Spleen (tissue), 11 donors: ENCODE measurements around the gene PLAGL1. TPM values are rescaled to one million over a fixed set of nuclear protein-coding genes. Genes with fewer than 3 reads are reported as not detected.

Source experiments
- DNase-seq: peaks from one replicate; pipeline ENCODE4 v3.0.0-alpha.2; 2020
- H3K27ac ChIP-seq, 8 donors: fragments of 200-600 bp; sonication (generic) in 7 of 8; 1 replicate in 4 of 8; 2 replicates in 4 of 8; pipeline versions ENCODE4 v1.5.0 to v1.8.0; 2016 to 2021; ENCODE audit warnings: inconsistent platforms in 4 of 8, mild to moderate bottlenecking in 4 of 8, moderate library complexity in 1 of 8
- H3K27me3 ChIP-seq, 7 donors: fragments of 200-600 bp; sonication (generic) in 6 of 7; replicated peaks in 1 of 7; 1 replicate in 4 of 7; 2 replicates in 3 of 7; pipeline versions ENCODE4 v1.5.0 to v1.8.0; 2016 to 2021; ENCODE audit warnings: inconsistent platforms in 3 of 7, mild to moderate bottlenecking in 1 of 7
- H3K36me3 ChIP-seq, 6 donors: fragments of 200-600 bp; sonication (generic) in 5 of 6; 1 replicate in 4 of 6; 2 replicates in 2 of 6; pipeline versions ENCODE4 v1.5.0 to v1.8.0; 2016 to 2021; ENCODE audit warnings: inconsistent platforms in 2 of 6
- H3K4me1 ChIP-seq, 6 donors: fragments of 200-600 bp; sonication (generic) in 5 of 6; 1 replicate in 3 of 6; 2 replicates in 3 of 6; pipeline versions ENCODE4 v1.5.0 to v1.8.0; 2016 to 2021; ENCODE audit warnings: inconsistent platforms in 3 of 6
- H3K4me3 ChIP-seq, 8 donors: fragments of 200-600 bp; sonication (generic) in 7 of 8; 1 replicate in 4 of 8; 2 replicates in 4 of 8; pipeline versions ENCODE4 v1.5.0 to v1.8.0; 2016 to 2021; ENCODE audit warnings: inconsistent platforms in 4 of 8, mild to moderate bottlenecking in 4 of 8, moderate library complexity in 2 of 8
- H3K9me3 ChIP-seq, 8 donors: fragments of 200-600 bp; sonication (generic) in 7 of 8; 1 replicate in 4 of 8; 2 replicates in 4 of 8; pipeline versions ENCODE4 v1.5.0 to v1.8.0; 2016 to 2021; ENCODE audit warnings: inconsistent platforms in 4 of 8
- CTCF ChIP-seq, 11 experiments: fragments of 200-600 bp in 7 of 11; fragments of 450-650 bp in 4 of 11; sonication (generic) in 4 of 11; IDR thresholded peaks in 8 of 11; conservative IDR thresholded peaks in 3 of 11; 1 replicate in 7 of 11; 2 replicates in 4 of 11; pipeline versions ENCODE4 v1.4.0 to v1.8.0; 2016 to 2021; ENCODE audit warnings: antibody characterized with exemption in 11 of 11, inconsistent platforms in 4 of 11, mild to moderate bottlenecking in 1 of 11
- POLR2A ChIP-seq, 3 donors: fragments of 450-650 bp; IDR thresholded peaks; one replicate each; pipeline ENCODE4 v1.5.1; 2017; ENCODE audit warnings: antibody characterized with exemption in 3 of 3, mild to moderate bottlenecking in 1 of 3
- POLR2AphosphoS5 ChIP-seq, 3 donors: sonication (generic); formaldehyde crosslinking; IDR thresholded peaks; one replicate each; pipeline ENCODE4 v1.5.1; 2017; ENCODE audit warnings: antibody characterized with exemption in 3 of 3
- WGBS, 5 donors: extraction: QIAGEN DNeasy Blood & Tissue Kit in 3 of 5; methylation state at CpG; one replicate each; pipeline versions ENCODE4 v1.1.5 to v1.1.7; 2013 to 2018; 5-methylcytosine and 5-hydroxymethylcytosine counted together
- intact Hi-C: fragments of 100-400 bp; cut with DNase I; formaldehyde crosslinking; loops from one replicate; pipeline ENCODE4 v1.15.0; 2023; ENCODE audit warnings: low total_unique reads
- polyA plus RNA-seq, 3 donors: library from polyadenylated mRNA; stranded (reverse); fragments of 200-250 nt; gene quantifications; one replicate each; pipeline ENCODE4 v1.2.1, GENCODE V29; 2013
- total RNA-seq, 7 donors: library from RNA; depleted of rRNA in 3 of 7; stranded (reverse); fragments of >200 nt in 3 of 7; fragmentation: NEBNext Ultra II Directional in 4 of 7; extraction: Animal tissue kit (Norgen Biotek cat#: 25700) in 4 of 7; gene quantifications; one replicate each; pipeline versions ENCODE4 v1.1.0 to v1.2.1, GENCODE V29; 2016 to 2021
- donor health status: healthy with polysubstance abuse.
- donor health status: DM: no; HTN: no; CAD: no; lungs with moderate emphysema.
- donor health status: DM: no; HTN: no; CAD: no.
- donor health status: Bipolar disorder and iron deficiency.
- donor health status: healthy.
- donor health status: DM: no; HTN: no; CAD: no.
- donor health status: DM: yes; HTN: yes; CAD: no.

Gene PLAGL1
- total and polyA plus RNA-seq, 10 donors, result 7.1 to 34.4 (median 25.3) TPM

GRCh38 chr6:143967706-143968376 is 40.2 kb downstream of the PLAGL1 start:
- TF ChIP-seq CTCF (IDR thresholded peaks at IDR 0.05 in 8 of 11, conservative IDR thresholded peaks at IDR 0.05 in 3 of 11) (no peak), POLR2AphosphoS5 (IDR thresholded peaks at IDR 0.05) (no peak), POLR2A (IDR thresholded peaks at IDR 0.05) (no peak)
- Histone ChIP-seq H3K27ac (no peak overlapping the region), H3K9me3 (no peaks in the 10 kb centered on the region), H3K4me3 (no peak overlapping the region), H3K27me3 (no peaks in the 10 kb centered on the region), H3K36me3 (peaks cover 0 to 22% (median 0%) of the 10 kb centered on the region in 6 donors), H3K4me1 (peaks cover 0 to 53% (median 7%) of the 10 kb centered on the region in 6 donors)
- DNase-seq, result no peak
- intact Hi-C loops, result no loop called here
- 72 to 80% (median 75%) methylated on average over 5 of the region's 5 CpGs for WGBS, 5 donors

- H3K27me3 ChIP-seq, result no peaks in the 10 kb centered on the region
- TF ChIP-seq POLR2AphosphoS5 (IDR thresholded peaks at IDR 0.05), result no peak
- TF ChIP-seq CTCF (IDR thresholded peaks at IDR 0.05 in 8 of 11, conservative IDR thresholded peaks at IDR 0.05 in 3 of 11), result no peak
- no peak for TF ChIP-seq POLR2A (IDR thresholded peaks at IDR 0.05)
- peaks cover 0 to 22% (median 0%) of the 10 kb centered on the region in 6 donors for H3K36me3 ChIP-seq
- no peak overlapping the region for H3K4me3 ChIP-seq
- WGBS, 5 donors, result 52 to 88% (median 57%) methylated on average over 1 of the region's 1 CpG
- intact Hi-C loops, result no loop called here
- no peaks in the 10 kb centered on the region for H3K9me3 ChIP-seq
- H3K4me1 ChIP-seq, result peaks cover 0 to 53% (median 7%) of the 10 kb centered on the region in 6 donors
- peak overlapping the region in 4 of 8 donors; percentile 9 to 50 (median 28) for H3K27ac ChIP-seq
- DNase-seq, result no peak
These were observed 41.7 kb downstream of the PLAGL1 start for GRCh38 chr6:143966312-143966711.

- Histone ChIP-seq H3K36me3 (peaks cover 0 to 22% (median 0%) of the 10 kb centered on the region in 6 donors), H3K4me1 (peaks cover 0 to 47% (median 7%) of the 10 kb centered on the region in 6 donors), H3K27me3 (no peaks in the 10 kb centered on the region), H3K4me3 (no peak overlapping the region), H3K27ac (peak overlapping the region in 4 of 8 donors; percentile 9 to 50 (median 28)), H3K9me3 (no peaks in the 10 kb centered on the region)
- TF ChIP-seq POLR2AphosphoS5 (IDR thresholded peaks at IDR 0.05) (no peak), CTCF (IDR thresholded peaks at IDR 0.05 in 8 of 11, conservative IDR thresholded peaks at IDR 0.05 in 3 of 11) (no peak), POLR2A (IDR thresholded peaks at IDR 0.05) (no peak)
- no peak for DNase-seq
- WGBS, 5 donors, result 53 to 75% (median 58%) methylated on average over 6 of the region's 6 CpGs
- intact Hi-C loops, result no loop called here
These were observed 42.4 kb downstream of the PLAGL1 start for GRCh38 chr6:143965503-143966171.

- no peaks in the 10 kb centered on the region for H3K9me3 ChIP-seq
- no peak overlapping the region for H3K4me3 ChIP-seq
- no peak for TF ChIP-seq POLR2AphosphoS5 (IDR thresholded peaks at IDR 0.05)
- TF ChIP-seq CTCF (IDR thresholded peaks at IDR 0.05 in 8 of 11, conservative IDR thresholded peaks at IDR 0.05 in 3 of 11), result no peak
- no peak for TF ChIP-seq POLR2A (IDR thresholded peaks at IDR 0.05)
- peaks cover 0 to 47% (median 7%) of the 10 kb centered on the region in 6 donors for H3K4me1 ChIP-seq
- WGBS, 5 donors, result 55 to 77% (median 63%) methylated on average over 6 of the region's 6 CpGs
- H3K27me3 ChIP-seq, result no peaks in the 10 kb centered on the region
- intact Hi-C loops, result no loop called here
- H3K36me3 ChIP-seq, result peaks cover 0 to 31% (median 0%) of the 10 kb centered on the region in 6 donors
- peak overlapping the region in 1 of 8 donors; percentile 9 for H3K27ac ChIP-seq
- no peak for DNase-seq
These were observed 43.4 kb downstream of the PLAGL1 start for GRCh38 chr6:143964674-143965081.
